Activated naive CD8-positive, alpha-beta T cell treated with anti-CD3 and anti-CD28 coated beads, Interleukin-2, amount 10 ng/mL, durations not matched to agents 7 days and 5 days (primary cell): ENCODE results near the gene GALNT12. TPM values are rescaled to one million over a fixed set of nuclear protein-coding genes. Genes with fewer than 3 reads are reported as not detected.

Experiments
- ATAC-seq: fragments of 150-1000 bp; cut with Tn5 transposase; one replicate; pipeline ENCODE4 v1.10.0; 2021; ENCODE audit warnings: low read depth, moderate library complexity
- POLR2A ChIA-PET: fragments of 350-600 bp; sonication (Branson Sonifier 250); formaldehyde crosslinking; loops from one replicate; lab custom pipeline; 2021; ENCODE audit warnings: antibody characterized with exemption; lab: Charles Lee
- DNase-seq: peaks from one replicate; pipeline ENCODE4 v3.0.0; 2021
- H3K27ac Mint-ChIP-seq: one replicate; pipeline ENCODE4 v1.8.0; 2022; ENCODE audit warnings: mild to moderate bottlenecking, mixed read lengths
- H3K27me3 Mint-ChIP-seq: one replicate; pipeline ENCODE4 v1.8.0; 2022; ENCODE audit warnings: mild to moderate bottlenecking, moderate library complexity, mixed read lengths
- H3K36me3 Mint-ChIP-seq: one replicate; pipeline ENCODE4 v1.8.0; 2021; ENCODE audit warnings: mild to moderate bottlenecking, mixed read lengths
- H3K4me1 Mint-ChIP-seq: one replicate; pipeline ENCODE4 v1.8.0; 2021; ENCODE audit warnings: mixed read lengths
- H3K4me3 Mint-ChIP-seq: one replicate; pipeline ENCODE4 v1.8.0; 2022; ENCODE audit warnings: mild to moderate bottlenecking, moderate library complexity, mixed read lengths
- H3K9me3 Mint-ChIP-seq: one replicate; pipeline ENCODE4 v1.8.0; 2021; ENCODE audit warnings: mixed read lengths
- total RNA-seq, 2 experiments: library from RNA; stranded (reverse); gene quantifications; one replicate each; pipeline ENCODE4 v1.2.3, GENCODE V29; 2021

The GALNT12 gene
- total RNA-seq, 2 experiments from 2014 or later, result 12.2 to 12.6 TPM

DNA sequence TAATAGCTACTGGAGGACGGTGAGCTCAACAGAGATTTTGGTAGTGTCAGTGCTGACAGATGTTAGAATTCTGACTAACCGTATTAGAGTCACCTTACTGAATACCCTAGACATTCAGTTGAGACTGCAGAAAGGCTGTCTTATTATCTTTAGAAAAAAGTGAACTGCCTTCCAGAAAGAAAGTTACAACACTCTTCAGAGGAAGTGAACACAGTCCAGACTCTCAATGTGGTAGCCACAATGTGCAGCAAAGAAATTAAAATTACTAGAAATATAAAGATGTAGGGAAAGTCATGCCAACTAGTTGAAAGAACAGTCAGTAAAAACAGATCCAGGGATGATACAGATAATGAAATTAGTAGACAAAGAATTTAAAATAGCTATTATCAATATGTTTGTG, 89.2 kb downstream of the GALNT12 start:
- DNase-seq, result no peak
- H3K4me3 Mint-ChIP-seq, result no peak overlapping the region
- peaks cover 14% of the 10 kb centered on the region for H3K27me3 Mint-ChIP-seq
- ATAC-seq, result no peak
- POLR2A ChIA-PET, result no interaction called here
- H3K27ac Mint-ChIP-seq, result no peak overlapping the region
- H3K36me3 Mint-ChIP-seq, result no peaks in the 10 kb centered on the region
- H3K9me3 Mint-ChIP-seq, result peaks cover 4% of the 10 kb centered on the region
- H3K4me1 Mint-ChIP-seq, result peaks cover 3% of the 10 kb centered on the region

DNA sequence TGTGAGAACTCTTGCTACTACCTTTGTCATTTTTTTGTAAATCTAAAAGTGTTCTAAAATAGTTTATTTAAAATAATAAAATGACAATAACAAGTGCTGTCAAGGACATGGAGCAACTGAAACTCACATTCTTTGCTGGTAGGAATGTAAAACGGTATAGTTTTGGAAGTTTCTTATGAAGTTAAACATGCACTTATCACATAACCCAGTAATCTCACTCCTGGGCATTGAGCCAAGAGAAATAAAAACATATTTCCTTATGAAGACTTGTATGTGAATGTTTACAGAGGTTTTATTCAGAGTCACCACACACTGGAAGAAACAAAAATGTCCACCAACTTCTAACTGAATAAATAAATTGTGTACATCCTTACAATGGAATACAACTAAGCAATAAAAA, 90.3 kb downstream of the GALNT12 start:
- peaks cover 4% of the 10 kb centered on the region for H3K9me3 Mint-ChIP-seq
- DNase-seq, result no peak
- H3K27me3 Mint-ChIP-seq, result peaks cover 12% of the 10 kb centered on the region
- POLR2A ChIA-PET, result no interaction called here
- no peak overlapping the region for H3K4me3 Mint-ChIP-seq
- ATAC-seq, result no peak
- H3K4me1 Mint-ChIP-seq, result peaks cover 3% of the 10 kb centered on the region
- no peaks in the 10 kb centered on the region for H3K36me3 Mint-ChIP-seq
- H3K27ac Mint-ChIP-seq, result no peak overlapping the region

DNA sequence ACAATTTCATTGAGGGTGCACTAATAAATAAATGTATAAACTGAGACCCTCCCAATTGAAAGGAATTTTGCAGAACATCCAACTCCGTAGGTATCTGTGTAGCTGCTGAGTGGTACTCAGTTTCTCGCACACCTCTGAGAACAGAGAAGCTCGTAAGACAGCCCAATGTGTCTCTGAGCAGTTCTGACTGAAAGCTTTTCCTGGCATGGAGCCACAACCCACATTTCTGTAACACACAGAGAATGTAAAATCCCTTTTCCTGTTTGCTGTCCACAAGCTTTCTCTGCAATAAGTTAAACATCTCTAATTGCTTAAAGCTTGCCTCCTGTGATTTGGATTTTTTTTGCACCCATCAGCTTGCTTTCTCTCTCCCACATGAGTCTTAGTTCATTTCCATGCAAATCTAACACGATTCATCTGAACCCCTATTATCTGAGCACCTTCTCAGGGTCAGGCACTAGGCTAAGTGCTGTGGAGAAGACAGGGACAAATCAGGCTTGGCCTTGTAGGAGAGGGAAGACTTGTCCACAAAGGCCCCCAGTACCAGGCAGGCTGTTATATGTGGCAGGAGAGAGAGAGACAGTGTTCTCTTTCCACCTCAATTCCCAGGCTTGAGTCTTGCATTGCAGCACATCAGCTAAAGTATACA, 92.1 kb downstream of the GALNT12 start:
- no peaks in the 10 kb centered on the region for H3K36me3 Mint-ChIP-seq
- no peak overlapping the region for H3K27ac Mint-ChIP-seq
- peak; percentile 42 for ATAC-seq
- POLR2A ChIA-PET, result no interaction called here
- H3K27me3 Mint-ChIP-seq, result peaks cover 15% of the 10 kb centered on the region
- H3K4me3 Mint-ChIP-seq, result no peak overlapping the region
- H3K9me3 Mint-ChIP-seq, result peaks cover 4% of the 10 kb centered on the region
- DNase-seq, result no peak
- H3K4me1 Mint-ChIP-seq, result peaks cover 3% of the 10 kb centered on the region

Other genes starting within 250 kb of the GALNT12 start
- not detected for gene GABBR2, start 98.7 kb upstream of the GALNT12 start, total RNA-seq
- gene ANKS6, start 11.1 kb upstream of the GALNT12 start, total RNA-seq, result 1 to 10 TPM; 8.2 to 9.5 TPM
- gene COL15A1, start 136.2 kb downstream of the GALNT12 start, total RNA-seq, result under 1 TPM; 0.20 to 0.42 TPM